ENCODE data around the gene PPARG. TPM values are rescaled to one million over a fixed set of nuclear protein-coding genes. Genes with fewer than 3 reads are reported as not detected.

The PPARG gene
- total RNA-seq, 4 donors from 2014 or later = 9.7 to 17.8 (median 11.7) TPM

DNA sequence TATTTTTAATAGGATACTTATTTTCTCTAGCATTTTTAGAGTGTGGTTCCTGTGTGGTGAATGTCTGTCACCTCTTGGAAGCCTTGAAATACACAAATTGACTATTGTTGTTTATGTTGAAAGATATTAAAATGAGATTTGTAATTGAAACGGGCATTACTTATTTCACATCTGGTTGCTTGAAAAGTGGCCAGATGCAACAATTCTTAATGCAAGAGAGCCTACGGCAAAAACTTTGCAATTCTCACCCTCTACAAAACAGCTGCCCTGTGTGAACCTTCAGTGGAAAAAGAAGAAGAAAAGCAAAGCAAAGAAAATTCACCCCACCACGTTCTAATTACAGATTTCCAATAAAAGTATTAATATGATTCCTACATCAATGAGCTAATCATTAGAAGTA, 46.6 kb downstream of the PPARG start:
- WGBS = 77% methylated on average over 3 of the region's 3 CpGs
- DNase-seq (ENCODE audit: low spot score in 2 of 2) = no peak
- H3K27me3 ChIP-seq = no peaks in the 10 kb centered on the region
- no peaks in the 10 kb centered on the region for H3K9me3 ChIP-seq
- H3K27ac ChIP-seq = no peak overlapping the region
- TF ChIP-seq, protein P1, sequence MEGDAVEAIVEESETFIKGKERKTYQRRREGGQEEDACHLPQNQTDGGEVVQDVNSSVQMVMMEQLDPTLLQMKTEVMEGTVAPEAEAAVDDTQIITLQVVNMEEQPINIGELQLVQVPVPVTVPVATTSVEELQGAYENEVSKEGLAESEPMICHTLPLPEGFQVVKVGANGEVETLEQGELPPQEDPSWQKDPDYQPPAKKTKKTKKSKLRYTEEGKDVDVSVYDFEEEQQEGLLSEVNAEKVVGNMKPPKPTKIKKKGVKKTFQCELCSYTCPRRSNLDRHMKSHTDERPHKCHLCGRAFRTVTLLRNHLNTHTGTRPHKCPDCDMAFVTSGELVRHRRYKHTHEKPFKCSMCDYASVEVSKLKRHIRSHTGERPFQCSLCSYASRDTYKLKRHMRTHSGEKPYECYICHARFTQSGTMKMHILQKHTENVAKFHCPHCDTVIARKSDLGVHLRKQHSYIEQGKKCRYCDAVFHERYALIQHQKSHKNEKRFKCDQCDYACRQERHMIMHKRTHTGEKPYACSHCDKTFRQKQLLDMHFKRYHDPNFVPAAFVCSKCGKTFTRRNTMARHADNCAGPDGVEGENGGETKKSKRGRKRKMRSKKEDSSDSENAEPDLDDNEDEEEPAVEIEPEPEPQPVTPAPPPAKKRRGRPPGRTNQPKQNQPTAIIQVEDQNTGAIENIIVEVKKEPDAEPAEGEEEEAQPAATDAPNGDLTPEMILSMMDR (IDR thresholded peaks at IDR 0.05) = no peak
- TF ChIP-seq EP300 (IDR thresholded peaks at IDR 0.05) (no peak), POLR2AphosphoS5 (IDR thresholded peaks at IDR 0.05) (no peak), POLR2A (IDR thresholded peaks at IDR 0.05) (no peak)
- no peak overlapping the region for H3K4me3 ChIP-seq
- H3K4me1 ChIP-seq = no peaks in the 10 kb centered on the region
- H3K36me3 ChIP-seq = no peaks in the 10 kb centered on the region

DNA sequence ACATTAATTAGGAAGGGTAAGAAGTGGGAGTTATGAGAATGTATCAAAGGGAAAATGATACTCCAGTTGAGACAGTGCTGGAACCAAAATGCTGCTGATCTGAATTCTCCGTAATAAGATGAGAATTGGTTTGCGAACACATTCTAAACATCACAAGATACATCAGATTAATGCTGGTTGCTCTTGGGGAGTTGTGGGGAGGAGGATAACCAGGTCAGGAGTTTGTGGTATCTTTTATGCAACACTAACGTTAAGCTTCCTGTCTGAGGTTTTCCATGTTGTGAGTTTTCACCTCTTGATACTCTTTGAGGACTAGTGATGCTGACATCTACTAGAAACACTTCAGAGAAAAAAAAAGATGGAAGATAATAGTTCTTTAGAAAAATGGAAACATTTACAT, 47.2 kb downstream of the PPARG start:
- no peak for DNase-seq (ENCODE audit: low spot score in 2 of 2)
- no peak for TF ChIP-seq POLR2AphosphoS5 (IDR thresholded peaks at IDR 0.05)
- TF ChIP-seq, protein P1 (IDR thresholded peaks at IDR 0.05) = no peak
- H3K27ac ChIP-seq = no peak overlapping the region
- no peaks in the 10 kb centered on the region for H3K9me3 ChIP-seq
- no peaks in the 10 kb centered on the region for H3K27me3 ChIP-seq
- no peak overlapping the region for H3K4me3 ChIP-seq
- H3K4me1 ChIP-seq = no peaks in the 10 kb centered on the region
- H3K36me3 ChIP-seq = no peaks in the 10 kb centered on the region
- 74% methylated on average over 3 of the region's 3 CpGs for WGBS

DNA sequence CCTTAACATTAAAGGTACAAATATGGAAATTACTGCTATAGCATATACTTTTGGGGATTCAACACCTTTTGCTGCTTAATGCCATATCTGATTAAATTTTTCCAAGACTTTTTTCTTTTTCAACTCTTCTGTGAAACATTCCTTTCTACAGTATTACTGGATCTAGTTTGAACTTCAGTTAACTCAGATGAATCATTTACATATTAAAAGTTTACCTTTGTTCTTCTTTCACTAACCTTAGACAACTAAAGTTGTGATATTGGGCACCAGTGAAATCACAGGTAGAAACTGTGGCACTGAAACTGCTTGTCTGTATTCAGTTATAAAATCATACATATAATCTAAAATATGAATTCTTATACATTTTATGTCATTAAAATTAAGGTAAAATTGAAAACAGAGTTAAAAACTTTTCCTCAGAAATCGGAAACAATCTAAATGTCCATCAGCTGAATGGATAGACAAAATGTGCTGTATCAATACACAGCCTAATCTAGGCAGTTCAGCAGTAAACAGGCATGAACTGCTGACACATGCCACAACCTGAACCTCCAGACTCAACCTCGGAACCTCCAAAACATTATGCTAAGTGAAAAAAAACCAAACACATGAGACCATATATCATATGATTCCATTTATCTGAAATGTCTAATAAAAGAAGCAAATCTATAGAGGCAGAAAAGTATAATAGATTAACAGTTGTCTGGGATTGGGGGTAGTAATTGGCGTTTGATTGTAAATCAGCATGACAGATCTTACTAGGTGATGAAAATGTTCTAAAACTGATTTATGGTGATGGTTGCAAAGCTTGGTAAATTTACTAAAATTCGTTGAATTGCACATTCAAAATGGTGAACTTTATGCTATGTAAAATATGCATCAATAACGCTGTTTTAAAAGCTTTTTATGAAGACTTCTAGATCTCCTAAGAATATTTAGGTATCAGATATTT, 50.0 kb downstream of the PPARG start:
- H3K27ac ChIP-seq = no peak overlapping the region
- no peaks in the 10 kb centered on the region for H3K36me3 ChIP-seq
- H3K27me3 ChIP-seq = no peaks in the 10 kb centered on the region
- 86% methylated on average over 5 of the region's 5 CpGs for WGBS
- no peak for TF ChIP-seq POLR2A (IDR thresholded peaks at IDR 0.05)
- TF ChIP-seq POLR2AphosphoS5 (IDR thresholded peaks at IDR 0.05) = no peak
- no peaks in the 10 kb centered on the region for H3K4me1 ChIP-seq
- DNase-seq (ENCODE audit: low spot score in 2 of 2) = no peak
- no peaks in the 10 kb centered on the region for H3K9me3 ChIP-seq
- H3K4me3 ChIP-seq = no peak overlapping the region

DNA sequence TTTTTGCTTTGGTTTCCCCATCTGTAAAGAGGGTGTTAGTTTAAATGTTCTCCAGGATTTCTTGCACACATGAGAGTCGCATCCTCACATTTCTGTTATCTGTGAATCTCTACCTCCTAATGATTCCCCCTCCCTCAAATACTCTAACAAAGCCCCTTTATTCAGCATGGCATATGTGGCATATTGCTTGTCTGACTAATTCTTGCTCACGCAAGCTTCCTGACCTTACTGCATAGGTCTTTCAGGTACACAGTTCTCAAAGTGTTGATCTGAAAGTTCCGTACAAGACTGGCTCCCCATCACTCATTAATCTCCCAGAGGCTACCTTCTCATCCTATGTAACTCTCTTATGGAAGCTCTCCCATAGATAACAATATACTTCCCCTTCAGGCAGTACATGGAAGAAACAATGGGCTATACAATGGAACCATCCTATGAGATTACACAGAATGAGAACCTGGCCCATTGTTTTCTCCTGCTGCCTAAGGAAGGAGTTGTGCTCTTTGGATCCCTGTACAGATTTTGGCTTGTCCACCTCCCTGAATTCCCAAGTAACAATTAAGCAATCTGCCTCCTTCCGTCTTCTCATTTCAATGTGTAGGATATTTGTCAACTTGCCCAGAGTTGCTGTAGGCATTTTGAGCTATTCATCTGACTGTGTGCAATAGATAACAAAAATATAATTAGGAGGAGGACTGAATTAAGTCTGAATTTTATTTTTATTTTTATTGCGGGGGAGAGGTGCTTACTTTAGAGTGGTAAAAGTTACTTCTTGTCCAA, 51.0 kb downstream of the PPARG start:
- DNase-seq (ENCODE audit: low spot score in 2 of 2) = no peak
- no peaks in the 10 kb centered on the region for H3K27me3 ChIP-seq
- no peak overlapping the region for H3K27ac ChIP-seq
- no peak overlapping the region for H3K4me3 ChIP-seq
- 66% methylated on average over 5 of the region's 5 CpGs for whole genome bisulfite sequencing
- no peaks in the 10 kb centered on the region for H3K9me3 ChIP-seq
- H3K4me1 ChIP-seq = no peaks in the 10 kb centered on the region
- no peak for TF ChIP-seq POLR2A (IDR thresholded peaks at IDR 0.05)
- TF ChIP-seq, protein P1 (IDR thresholded peaks at IDR 0.05) = no peak
- no peak for TF ChIP-seq POLR2AphosphoS5 (IDR thresholded peaks at IDR 0.05)
- TF ChIP-seq EP300 (IDR thresholded peaks at IDR 0.05) = no peak
- H3K36me3 ChIP-seq = no peaks in the 10 kb centered on the region

DNA sequence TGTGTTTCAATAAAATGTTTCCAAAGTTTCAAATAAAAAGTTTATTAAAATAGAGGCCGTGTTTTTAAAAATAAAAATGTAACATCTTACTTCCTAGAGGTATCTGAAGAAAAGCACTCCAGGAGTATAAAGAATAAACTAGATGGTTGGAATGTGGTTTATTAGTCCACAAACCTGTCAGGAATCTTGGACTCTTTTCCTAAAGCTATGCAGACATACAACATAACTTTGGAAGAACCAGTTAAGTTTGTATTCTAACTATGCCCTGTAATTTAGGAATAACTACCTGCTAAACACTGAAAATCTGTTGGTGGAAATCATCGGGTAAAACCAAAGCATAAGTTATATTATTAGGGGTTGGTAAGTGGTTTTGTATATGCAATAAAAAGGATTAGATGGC, 51.6 kb downstream of the PPARG start:
- DNase-seq (ENCODE audit: low spot score in 2 of 2) = no peak
- Histone ChIP-seq H3K36me3 (no peaks in the 10 kb centered on the region), H3K9me3 (no peaks in the 10 kb centered on the region), H3K27me3 (no peaks in the 10 kb centered on the region), H3K4me1 (no peaks in the 10 kb centered on the region), H3K27ac (no peak overlapping the region), H3K4me3 (no peak overlapping the region)
- TF ChIP-seq EP300 (IDR thresholded peaks at IDR 0.05) (no peak), POLR2A (IDR thresholded peaks at IDR 0.05) (no peak), POLR2AphosphoS5 (IDR thresholded peaks at IDR 0.05) (no peak)
- TF ChIP-seq, protein P1 (IDR thresholded peaks at IDR 0.05) = no peak
- 65% methylated on average over 2 of the region's 2 CpGs for WGBS

Data from suprapubic skin (tissue), 4 donors.